ELF-1 (cell line): ENCODE measurements around the gene FGA.

Experiments used
- DNase-seq: peaks from one replicate; pipeline ENCODE4 v3.0.0-alpha.2; 2016; ENCODE audit warnings: low read depth, low spot score

Gene FGA

GRCh38 chr4:154590329-154591006 lies at the start of gene FGA:
FGA (minus strand) TSS chr4:154590742; CDS start chr4:154590687, 55 bp downstream.
- no peak for DNase-seq

GRCh38 chr4:154634058-154634457 lies 43.5 kb upstream of the FGA start:
- DNase-seq: no peak

- DNase-seq: no peak
These were observed 41.3 kb upstream of the FGA start for GRCh38 chr4:154631828-154632227.

- no peak for DNase-seq
These were observed 39.8 kb upstream of the FGA start for GRCh38 chr4:154630324-154630723.

GRCh38 chr4:154626793-154627484 lies 36.4 kb upstream of the FGA start:
- DNase-seq: peak; percentile 89

- no peak for DNase-seq
These were observed 35.4 kb upstream of the FGA start for GRCh38 chr4:154625971-154626370.

- DNase-seq: no peak
These were observed 33.5 kb upstream of the FGA start for GRCh38 chr4:154623995-154624394.

GRCh38 chr4:154623436-154623835 lies 32.9 kb upstream of the FGA start:
- DNase-seq: no peak

- no peak for DNase-seq
These were observed 32.1 kb upstream of the FGA start for GRCh38 chr4:154622598-154622997.

GRCh38 chr4:154620111-154620510 lies 29.6 kb upstream of the FGA start:
- DNase-seq: no peak

GRCh38 chr4:154618708-154619315 lies 28.3 kb upstream of the FGA start:
- peak; percentile 65 for DNase-seq

- DNase-seq: no peak
These were observed 27.3 kb upstream of the FGA start for GRCh38 chr4:154617820-154618317.

GRCh38 chr4:154616731-154617130 lies 26.2 kb upstream of the FGA start:
- DNase-seq: no peak

- DNase-seq: no peak
These were observed 25.7 kb upstream of the FGA start for GRCh38 chr4:154616287-154616686.

GRCh38 chr4:154615211-154615610 lies 24.7 kb upstream of the FGA start:
- DNase-seq: no peak

GRCh38 chr4:154614306-154614705 lies 23.8 kb upstream of the FGA start:
- DNase-seq: no peak

GRCh38 chr4:154612472-154613414 lies 22.2 kb upstream of the FGA start, which contains the start of gene FGG:
FGG (minus strand) TSS chr4:154612656; CDS start chr4:154612609, 47 bp downstream.
- DNase-seq: no peak

- DNase-seq: no peak
These were observed 21.3 kb upstream of the FGA start for GRCh38 chr4:154611833-154612232.

- DNase-seq: no peak
These were observed 20.0 kb upstream of the FGA start for GRCh38 chr4:154610582-154610981.

- no peak for DNase-seq
These were observed 19.0 kb upstream of the FGA start for GRCh38 chr4:154609532-154609931.
